Measurements from ENCODE around the gene LMAN1L. TPM values are rescaled to one million over a fixed set of nuclear protein-coding genes. Genes with fewer than 3 reads are reported as not detected.
A peak's percentile ranks its signal among the peaks of the same experiment; 100 is the strongest.
"Not testable (repeated sequence)": the region's sequence is repeated elsewhere in the genome, so short reads cannot be mapped to it uniquely, and the experiment has no call there.

Gene LMAN1L
- polyA plus RNA-seq, 1 donor: not detected

DNA sequence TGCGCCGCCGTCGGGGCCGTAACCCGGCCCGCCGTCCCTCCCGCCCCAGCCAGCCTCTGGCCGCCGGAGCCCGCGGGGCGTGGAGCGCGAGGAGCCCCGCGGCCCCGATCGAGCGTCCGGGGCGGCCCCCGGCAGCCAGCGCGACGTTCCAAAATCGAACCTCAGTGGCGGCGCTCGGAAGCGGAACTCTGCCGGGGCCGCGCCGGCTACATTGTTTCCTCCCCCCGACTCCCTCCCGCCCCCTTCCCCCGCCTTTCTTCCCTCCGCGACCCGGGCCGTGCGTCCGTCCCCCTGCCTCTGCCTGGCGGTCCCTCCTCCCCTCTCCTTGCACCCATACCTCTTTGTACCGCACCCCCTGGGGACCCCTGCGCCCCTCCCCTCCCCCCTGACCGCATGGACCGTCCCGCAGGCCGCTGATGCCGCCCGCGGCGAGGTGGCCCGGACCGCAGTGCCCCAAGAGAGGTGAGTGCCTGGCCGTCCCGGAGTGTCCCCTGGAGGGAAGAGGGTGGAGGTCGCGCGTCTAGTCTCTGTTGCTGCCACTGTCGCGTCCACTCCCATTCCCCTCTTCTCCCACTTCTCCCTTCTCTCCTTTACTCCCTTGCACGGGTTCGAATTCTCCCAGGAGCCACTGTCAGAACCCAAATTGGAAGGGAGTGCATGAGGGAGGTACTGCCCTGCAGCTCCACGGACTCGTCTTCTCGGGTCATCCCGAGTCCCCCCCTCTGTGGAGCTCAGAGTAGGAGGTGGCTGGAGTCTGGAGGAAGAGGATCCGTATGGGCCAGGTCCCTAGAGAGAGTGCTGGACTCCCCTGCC is 30.2 kb upstream of the LMAN1L start:
- no peak for DNase-seq
- Histone ChIP-seq H3K9me3 (ENCODE audit: control insufficient read depth, low read depth, low read length) (no peaks in the 10 kb centered on the region), H3K4me1 (ENCODE audit: control insufficient read depth, insufficient read depth, low read length) (peaks cover 68% of the 10 kb centered on the region), H3K36me3 (ENCODE audit: control insufficient read depth, insufficient read depth, low read length) (peaks cover 13% of the 10 kb centered on the region), H3K4me3 (ENCODE audit: low read length) (peak overlapping the region; percentile 83), H3K27ac (ENCODE audit: low read length) (peak overlapping the region; percentile 34), H3K27me3 (ENCODE audit: control insufficient read depth, insufficient read depth, low read length) (no peaks in the 10 kb centered on the region)
- no CpG with 5 or more reads among the region's 72 CpGs for WGBS (ENCODE audit: insufficient coverage, low lambda C conversion rate)

DNA sequence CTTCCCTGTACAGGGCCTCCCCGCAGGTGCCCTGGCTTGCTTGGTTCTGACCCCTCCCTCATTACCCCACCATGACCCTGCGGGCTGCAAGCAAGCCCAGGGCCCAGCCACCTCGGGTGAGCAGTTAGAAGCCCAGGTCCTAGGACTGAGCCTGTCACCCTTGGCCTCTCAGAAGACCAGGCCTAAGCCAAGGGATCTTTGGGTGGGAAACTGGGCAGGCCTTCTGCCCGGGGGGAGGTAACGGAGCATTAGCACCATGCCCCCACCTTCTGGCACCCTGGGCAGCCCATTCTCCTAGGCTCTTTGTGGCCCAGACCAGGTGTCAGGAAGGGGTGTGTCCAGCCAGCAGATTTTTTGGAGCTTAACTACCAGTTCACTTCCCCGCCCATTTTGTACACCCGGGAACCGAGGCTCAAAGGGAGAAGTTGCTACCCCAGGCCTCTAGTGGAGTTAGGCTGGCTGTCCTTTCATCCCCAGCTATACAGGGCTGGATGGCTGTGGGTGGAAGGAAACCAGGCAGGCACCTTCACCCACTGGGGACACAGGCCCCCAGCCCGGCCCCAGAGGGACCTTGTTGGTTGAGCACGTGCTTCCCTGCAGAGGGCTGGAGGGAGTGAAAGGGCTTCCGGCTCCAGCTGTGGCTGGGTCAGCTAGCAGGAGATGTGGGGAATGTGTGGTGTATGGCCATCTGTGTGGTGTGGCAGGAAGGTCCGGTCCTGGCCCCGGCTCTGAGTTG is 29.4 kb upstream of the LMAN1L start:
- Histone ChIP-seq H3K4me1 (ENCODE audit: control insufficient read depth, insufficient read depth, low read length) (peaks cover 69% of the 10 kb centered on the region), H3K4me3 (ENCODE audit: low read length) (peak overlapping the region; percentile 83), H3K36me3 (ENCODE audit: control insufficient read depth, insufficient read depth, low read length) (peaks cover 13% of the 10 kb centered on the region), H3K27me3 (ENCODE audit: control insufficient read depth, insufficient read depth, low read length) (no peaks in the 10 kb centered on the region), H3K9me3 (ENCODE audit: control insufficient read depth, low read depth, low read length) (no peaks in the 10 kb centered on the region), H3K27ac (ENCODE audit: low read length) (peak overlapping the region; percentile 34)
- DNase-seq: peak in 1 of 2 donors; percentile 59
- no CpG with 5 or more reads among the region's 13 CpGs for WGBS (ENCODE audit: insufficient coverage, low lambda C conversion rate)

DNA sequence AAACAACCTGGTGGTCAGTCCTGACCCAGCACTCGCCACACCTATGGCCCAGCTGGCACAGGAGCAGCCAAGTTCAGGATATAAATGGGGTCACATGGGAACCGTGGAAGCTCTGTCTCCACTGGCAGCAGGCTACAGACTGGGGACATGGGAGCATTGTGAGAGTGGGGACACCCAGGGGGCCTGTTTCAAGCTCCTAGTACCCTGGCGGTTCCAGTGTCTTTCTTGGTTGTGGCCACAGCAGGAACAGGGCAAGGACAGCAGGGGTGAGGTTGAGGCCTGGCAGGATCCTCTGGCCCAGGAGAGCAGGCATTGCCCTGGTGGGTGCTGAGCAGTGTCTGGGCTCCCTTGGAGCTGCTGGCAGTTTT is 28.8 kb upstream of the LMAN1L start:
- Histone ChIP-seq H3K27ac (ENCODE audit: low read length) (no peak overlapping the region), H3K4me3 (ENCODE audit: low read length) (peak overlapping the region; percentile 83), H3K27me3 (ENCODE audit: control insufficient read depth, insufficient read depth, low read length) (no peaks in the 10 kb centered on the region), H3K9me3 (ENCODE audit: control insufficient read depth, low read depth, low read length) (no peaks in the 10 kb centered on the region), H3K36me3 (ENCODE audit: control insufficient read depth, insufficient read depth, low read length) (peaks cover 15% of the 10 kb centered on the region), H3K4me1 (ENCODE audit: control insufficient read depth, insufficient read depth, low read length) (peaks cover 69% of the 10 kb centered on the region)
- no peak for DNase-seq
- WGBS (ENCODE audit: insufficient coverage, low lambda C conversion rate): no CpG with 5 or more reads among the region's 3 CpGs

DNA sequence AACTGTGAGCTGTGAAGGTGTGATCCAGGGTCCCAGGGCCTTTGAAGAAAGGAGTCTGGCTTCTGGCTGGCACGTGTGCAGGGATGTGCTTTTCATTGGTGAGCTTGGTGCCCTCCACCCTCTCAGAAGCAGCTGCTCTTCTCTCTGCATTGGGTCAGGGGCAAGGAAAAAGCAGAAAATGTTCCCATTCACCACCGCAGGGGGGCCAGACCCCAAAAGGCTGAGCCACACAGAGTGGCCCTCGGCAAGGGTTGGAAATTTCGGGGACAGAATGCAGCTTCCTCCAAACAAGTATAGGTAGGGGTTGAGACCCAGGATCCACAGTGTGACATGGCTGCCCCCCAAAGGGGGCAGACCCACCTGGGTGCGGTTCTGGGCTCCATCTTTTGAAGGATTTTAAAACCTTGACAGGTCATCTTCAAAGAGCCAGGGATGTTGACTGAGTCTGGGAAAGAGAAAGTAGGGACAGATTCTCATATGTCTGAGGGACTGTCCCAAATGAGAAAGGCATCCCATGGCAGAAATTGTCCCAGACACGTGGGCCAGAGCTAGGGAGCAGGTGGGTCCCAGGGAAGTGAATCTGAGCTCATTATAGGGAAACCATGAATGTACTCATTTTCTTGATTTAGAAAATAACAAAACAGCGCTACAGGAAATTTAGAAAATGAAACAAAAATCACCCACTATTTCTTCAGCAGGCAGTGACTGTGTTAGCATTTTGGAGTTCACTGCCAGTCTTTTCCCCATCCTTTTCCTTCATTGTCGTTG is 28.0 kb upstream of the LMAN1L start:
- no peak for DNase-seq
- Histone ChIP-seq H3K4me1 (ENCODE audit: control insufficient read depth, insufficient read depth, low read length) (peaks cover 75% of the 10 kb centered on the region), H3K27ac (ENCODE audit: low read length) (no peak overlapping the region), H3K36me3 (ENCODE audit: control insufficient read depth, insufficient read depth, low read length) (peaks cover 15% of the 10 kb centered on the region), H3K27me3 (ENCODE audit: control insufficient read depth, insufficient read depth, low read length) (no peaks in the 10 kb centered on the region), H3K4me3 (ENCODE audit: low read length) (no peak overlapping the region), H3K9me3 (ENCODE audit: control insufficient read depth, low read depth, low read length) (no peaks in the 10 kb centered on the region)
- no CpG with 5 or more reads among the region's 8 CpGs for WGBS (ENCODE audit: insufficient coverage, low lambda C conversion rate)

DNA sequence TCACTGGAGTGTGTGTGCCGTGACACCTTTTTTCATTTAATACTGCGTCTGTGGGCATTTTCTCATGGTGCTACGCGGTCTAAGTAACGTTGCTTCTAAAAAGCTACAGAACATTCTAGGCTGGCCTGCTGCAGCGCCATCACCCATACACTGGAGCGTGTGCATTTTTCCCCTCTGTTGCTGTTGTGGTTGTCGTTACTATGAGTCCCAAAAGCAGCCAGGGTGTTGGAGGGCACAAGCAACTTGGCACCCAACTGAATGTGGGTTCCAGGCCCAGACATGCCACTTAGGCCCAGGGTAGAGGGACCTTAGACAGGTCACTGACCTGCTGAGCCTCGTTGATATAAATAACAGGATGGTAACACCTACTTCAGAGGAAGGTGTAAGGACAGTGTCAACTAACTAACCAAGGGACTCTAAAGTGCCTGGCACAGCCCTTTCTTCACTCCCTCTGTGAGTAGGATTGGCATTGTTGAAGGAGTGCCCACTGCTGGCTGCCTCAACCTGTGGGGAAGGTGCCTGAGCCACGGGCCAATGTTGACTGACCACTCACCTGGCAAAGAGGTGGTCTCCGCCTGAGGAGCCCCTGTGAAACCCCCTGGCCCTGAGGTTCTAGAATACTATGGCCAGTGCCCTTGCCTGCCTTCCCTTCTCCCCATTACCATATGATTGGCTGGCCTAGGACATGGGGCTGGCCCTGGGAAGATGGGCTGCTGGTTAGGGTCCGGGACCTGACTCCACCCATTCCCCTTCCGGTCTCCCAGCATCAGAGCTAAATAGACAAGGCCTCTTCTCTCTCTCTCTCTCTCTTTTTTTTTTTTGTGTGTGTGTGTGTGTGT is 27.2 kb upstream of the LMAN1L start:
- no peak overlapping the region for H3K27ac ChIP-seq (ENCODE audit: low read length)
- H3K36me3 ChIP-seq (ENCODE audit: control insufficient read depth, insufficient read depth, low read length): peaks cover 15% of the 10 kb centered on the region
- H3K4me1 ChIP-seq (ENCODE audit: control insufficient read depth, insufficient read depth, low read length): peaks cover 77% of the 10 kb centered on the region
- no peaks in the 10 kb centered on the region for H3K27me3 ChIP-seq (ENCODE audit: control insufficient read depth, insufficient read depth, low read length)
- no peaks in the 10 kb centered on the region for H3K9me3 ChIP-seq (ENCODE audit: control insufficient read depth, low read depth, low read length)
- no peak overlapping the region for H3K4me3 ChIP-seq (ENCODE audit: low read length)
- whole genome bisulfite sequencing (ENCODE audit: insufficient coverage, low lambda C conversion rate): 80% methylated on average over 1 of the region's 13 CpGs
- DNase-seq: no peak

DNA sequence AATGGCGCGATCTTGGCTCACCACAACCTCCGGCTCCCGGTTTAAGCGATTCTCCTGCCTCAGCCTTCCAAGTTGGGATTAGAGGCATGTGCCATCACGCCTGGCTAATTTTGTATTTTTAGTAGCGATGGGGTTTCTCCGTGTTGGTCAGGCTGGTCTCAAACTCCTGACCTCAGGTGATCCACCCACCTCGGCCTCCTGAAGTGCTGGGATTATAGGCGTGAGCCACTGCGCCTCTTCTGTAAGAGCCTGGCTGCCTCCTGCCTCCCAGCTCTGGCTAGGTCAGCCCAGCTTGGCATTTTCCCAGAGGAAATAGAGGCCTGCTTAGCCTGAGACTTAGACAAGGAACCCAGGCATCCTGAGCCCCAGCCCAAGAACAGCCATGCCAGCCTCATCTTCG is 26.6 kb upstream of the LMAN1L start:
- WGBS (ENCODE audit: insufficient coverage, low lambda C conversion rate): no CpG with 5 or more reads among the region's 12 CpGs
- H3K4me3 ChIP-seq (ENCODE audit: low read length); H3K27ac ChIP-seq (ENCODE audit: low read length); H3K9me3 ChIP-seq (ENCODE audit: control insufficient read depth, low read depth, low read length); DNase-seq; H3K27me3 ChIP-seq (ENCODE audit: control insufficient read depth, insufficient read depth, low read length): not testable (repeated sequence)
- Histone ChIP-seq H3K4me1 (ENCODE audit: control insufficient read depth, insufficient read depth, low read length) (peaks cover 77% of the 10 kb centered on the region), H3K36me3 (ENCODE audit: control insufficient read depth, insufficient read depth, low read length) (peaks cover 15% of the 10 kb centered on the region)

DNA sequence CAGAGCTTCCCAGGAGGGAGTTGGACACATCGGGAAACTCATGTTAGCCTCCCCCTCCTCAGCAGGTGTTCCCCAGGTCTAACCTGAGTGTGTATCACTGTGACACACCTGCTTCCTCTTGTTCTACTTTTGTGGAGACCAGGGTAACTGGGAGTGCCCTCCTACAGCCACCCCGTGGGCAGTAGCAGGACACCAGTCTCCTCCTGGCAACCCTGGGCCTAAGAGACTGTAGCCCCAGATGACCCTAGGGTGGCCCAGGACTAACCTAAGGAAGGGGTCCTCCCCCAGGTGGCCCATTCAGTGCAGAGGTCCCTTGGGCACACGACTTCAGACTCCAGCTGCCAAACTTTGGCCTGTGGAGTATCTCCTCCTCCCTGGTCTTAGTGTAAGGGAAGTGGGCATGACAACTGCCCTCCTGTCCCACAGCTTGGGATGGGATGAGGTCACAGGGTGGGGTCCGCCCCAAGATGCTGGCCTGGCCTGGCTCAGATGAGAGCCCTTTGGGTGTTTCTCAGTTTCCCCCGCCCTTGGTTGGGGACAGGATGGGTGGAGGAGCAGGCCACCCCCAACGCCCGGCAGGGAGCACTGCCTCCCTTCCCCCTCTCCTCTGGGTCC is 26.0 kb upstream of the LMAN1L start:
- Histone ChIP-seq H3K27ac (ENCODE audit: low read length) (no peak overlapping the region), H3K9me3 (ENCODE audit: control insufficient read depth, low read depth, low read length) (no peaks in the 10 kb centered on the region), H3K27me3 (ENCODE audit: control insufficient read depth, insufficient read depth, low read length) (no peaks in the 10 kb centered on the region), H3K36me3 (ENCODE audit: control insufficient read depth, insufficient read depth, low read length) (peaks cover 15% of the 10 kb centered on the region), H3K4me3 (ENCODE audit: low read length) (no peak overlapping the region), H3K4me1 (ENCODE audit: control insufficient read depth, insufficient read depth, low read length) (peaks cover 77% of the 10 kb centered on the region)
- no CpG with 5 or more reads among the region's 7 CpGs for WGBS (ENCODE audit: insufficient coverage, low lambda C conversion rate)
- DNase-seq: no peak

DNA sequence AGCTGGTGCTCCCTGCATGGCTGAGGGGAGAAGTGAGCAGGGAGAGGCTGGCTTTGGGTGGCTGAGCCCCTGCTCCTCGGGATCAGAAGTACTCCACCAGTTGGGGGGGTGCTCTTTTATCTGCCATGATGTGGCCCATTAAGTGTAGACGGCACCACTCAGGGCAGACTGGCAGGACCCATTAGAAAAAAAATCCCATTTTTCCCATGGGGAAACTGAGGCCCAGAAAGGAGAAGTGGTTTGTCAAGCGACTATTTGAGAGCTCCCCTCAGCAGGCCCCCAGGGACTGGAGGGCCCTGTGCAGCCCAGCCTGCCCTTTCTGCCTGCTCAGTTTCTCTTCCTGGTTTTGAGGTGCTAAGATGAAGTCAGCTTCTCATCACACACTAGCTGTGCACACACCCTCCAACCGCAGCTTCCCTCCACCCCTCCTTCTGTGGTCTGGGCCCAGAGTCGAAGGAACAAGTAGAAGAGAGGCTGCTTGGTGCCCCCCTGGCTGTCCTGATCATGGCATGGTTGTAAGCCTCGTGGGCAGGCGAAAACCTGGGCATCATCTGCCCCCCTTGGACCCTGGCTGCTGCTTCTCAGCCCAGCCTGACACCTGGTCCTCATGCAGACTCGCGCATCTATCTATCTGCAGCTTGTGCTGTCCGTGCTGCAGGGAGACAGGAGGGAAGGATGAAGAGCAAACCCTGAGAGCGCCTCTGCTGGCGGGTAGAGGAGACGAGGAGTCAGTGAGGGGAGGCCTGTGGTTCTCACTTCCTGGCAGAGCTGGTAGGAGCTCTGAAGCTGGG is 25.2 kb upstream of the LMAN1L start:
- Histone ChIP-seq H3K27ac (ENCODE audit: low read length) (peak overlapping the region; percentile 59), H3K4me1 (ENCODE audit: control insufficient read depth, insufficient read depth, low read length) (peaks cover 84% of the 10 kb centered on the region), H3K36me3 (ENCODE audit: control insufficient read depth, insufficient read depth, low read length) (peaks cover 16% of the 10 kb centered on the region), H3K9me3 (ENCODE audit: control insufficient read depth, low read depth, low read length) (no peaks in the 10 kb centered on the region), H3K27me3 (ENCODE audit: control insufficient read depth, insufficient read depth, low read length) (no peaks in the 10 kb centered on the region), H3K4me3 (ENCODE audit: low read length) (no peak overlapping the region)
- WGBS (ENCODE audit: insufficient coverage, low lambda C conversion rate): no CpG with 5 or more reads among the region's 13 CpGs
- DNase-seq: peak in 1 of 2 donors; percentile 76

DNA sequence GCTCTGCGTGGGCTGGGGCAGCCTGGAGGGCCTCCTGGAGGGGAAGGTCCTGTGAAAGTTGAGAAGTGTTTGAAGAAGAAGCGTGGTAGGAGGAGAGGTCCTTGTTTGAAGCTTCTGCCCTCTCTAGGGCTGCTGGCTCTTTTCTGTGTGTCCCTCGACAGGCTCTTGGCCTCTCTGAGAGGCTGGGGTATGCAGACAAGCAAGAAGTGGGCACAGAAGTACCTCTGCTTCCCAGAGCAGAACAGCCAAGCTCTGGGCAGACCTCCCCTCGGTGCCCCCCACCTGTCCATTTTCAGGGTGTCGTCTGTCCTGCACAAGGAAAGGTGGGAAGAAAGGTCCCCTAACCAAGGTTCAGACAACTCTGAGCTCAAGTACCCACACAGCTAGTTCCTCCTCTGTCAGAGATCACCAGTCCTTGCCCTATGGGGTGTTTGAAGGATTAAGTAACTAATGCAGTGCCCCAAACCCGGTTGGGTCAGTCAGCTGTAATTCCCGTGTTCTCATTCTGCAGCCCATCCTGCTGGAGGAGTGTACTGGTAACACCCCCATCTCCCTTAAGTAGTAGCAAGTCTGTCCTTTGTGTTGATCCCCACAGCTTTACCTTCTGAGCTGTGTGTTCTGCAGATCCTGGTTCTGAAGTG is 24.5 kb upstream of the LMAN1L start:
- H3K9me3 ChIP-seq (ENCODE audit: control insufficient read depth, low read depth, low read length): no peaks in the 10 kb centered on the region
- H3K4me3 ChIP-seq (ENCODE audit: low read length): no peak overlapping the region
- peaks cover 23% of the 10 kb centered on the region for H3K36me3 ChIP-seq (ENCODE audit: control insufficient read depth, insufficient read depth, low read length)
- DNase-seq: no peak
- 70% methylated on average over 2 of the region's 7 CpGs for WGBS (ENCODE audit: insufficient coverage, low lambda C conversion rate)
- peaks cover 87% of the 10 kb centered on the region for H3K4me1 ChIP-seq (ENCODE audit: control insufficient read depth, insufficient read depth, low read length)
- H3K27ac ChIP-seq (ENCODE audit: low read length): peak overlapping the region; percentile 59
- no peaks in the 10 kb centered on the region for H3K27me3 ChIP-seq (ENCODE audit: control insufficient read depth, insufficient read depth, low read length)

All from large intestine (tissue), 3 donors.